ENCODE data around the gene NGDN.

- TF ChIP-seq CTCF (IDR thresholded peaks at IDR 0.05; ENCODE audit: poor library complexity) (no peak), EZH2 (IDR thresholded peaks at IDR 0.05; ENCODE audit: borderline replicate concordance) (no peak)
Measured at GRCh38 chr14:23481362-23481970, 12.0 kb downstream of the NGDN start.
